Measurements from ENCODE around the gene MFGE8.

- no peak for TF ChIP-seq CTCF (IDR thresholded peaks at IDR 0.05)
- no peak for TF ChIP-seq POLR2A (IDR thresholded peaks at IDR 0.05)
Observed at GRCh38 chr15:88920186-88920891, 7.2 kb upstream of the MFGE8 start.

All from adrenal gland (tissue), 5 donors.